ENCODE measurements around the gene OOSP1.
"Not testable (repeated sequence)": the region's sequence is repeated elsewhere in the genome, so short reads cannot be mapped to it uniquely, and the experiment has no call there.

GRCh38 chr11:59903569-59903968, 34.7 kb upstream of the OOSP1 start:
- not testable (repeated sequence) for TF ChIP-seq CTCF, POLR2AphosphoS5, POLR2A (IDR thresholded peaks at IDR 0.05)

All from breast epithelium (tissue), 3 donors.